ENCODE results near the gene ZNF121. TPM values are rescaled to one million over a fixed set of nuclear protein-coding genes. Genes with fewer than 3 reads are reported as not detected.
A peak's percentile ranks its signal among the peaks of the same experiment; 100 is the strongest.

Gene ZNF121
- total RNA-seq, 1 donor from 2014 or later, result 22.7 TPM

DNA sequence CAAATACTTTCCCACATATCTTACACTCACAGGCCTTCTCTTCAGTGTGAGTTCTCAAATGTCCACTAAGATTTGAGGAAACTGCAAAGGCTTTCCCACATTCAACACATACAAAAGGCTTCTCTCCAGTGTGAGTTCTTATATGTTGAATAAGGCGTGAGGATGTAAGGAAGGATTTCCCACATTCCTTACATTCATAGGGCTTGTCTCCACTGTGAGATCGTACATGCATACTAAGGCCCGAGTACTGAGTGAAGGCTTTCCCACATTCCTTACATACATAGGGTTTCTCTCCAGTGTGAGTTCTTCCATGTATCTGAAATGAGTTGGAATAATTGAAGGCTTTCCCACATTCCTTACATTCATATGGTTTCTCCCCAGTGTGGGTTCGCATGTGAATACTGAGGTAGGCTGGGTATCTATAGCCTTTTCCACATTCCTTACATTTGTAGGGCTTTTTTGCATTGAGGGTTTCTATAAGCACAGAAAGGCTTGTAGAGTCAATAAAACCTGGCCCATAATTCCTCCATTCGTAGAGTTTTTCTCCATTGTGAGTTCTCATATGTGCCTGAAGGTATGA is 55.5 kb downstream of the ZNF121 start:
- no peak for DNase-seq (ENCODE audit: low spot score in 2 of 2)
- TF ChIP-seq, protein P1, sequence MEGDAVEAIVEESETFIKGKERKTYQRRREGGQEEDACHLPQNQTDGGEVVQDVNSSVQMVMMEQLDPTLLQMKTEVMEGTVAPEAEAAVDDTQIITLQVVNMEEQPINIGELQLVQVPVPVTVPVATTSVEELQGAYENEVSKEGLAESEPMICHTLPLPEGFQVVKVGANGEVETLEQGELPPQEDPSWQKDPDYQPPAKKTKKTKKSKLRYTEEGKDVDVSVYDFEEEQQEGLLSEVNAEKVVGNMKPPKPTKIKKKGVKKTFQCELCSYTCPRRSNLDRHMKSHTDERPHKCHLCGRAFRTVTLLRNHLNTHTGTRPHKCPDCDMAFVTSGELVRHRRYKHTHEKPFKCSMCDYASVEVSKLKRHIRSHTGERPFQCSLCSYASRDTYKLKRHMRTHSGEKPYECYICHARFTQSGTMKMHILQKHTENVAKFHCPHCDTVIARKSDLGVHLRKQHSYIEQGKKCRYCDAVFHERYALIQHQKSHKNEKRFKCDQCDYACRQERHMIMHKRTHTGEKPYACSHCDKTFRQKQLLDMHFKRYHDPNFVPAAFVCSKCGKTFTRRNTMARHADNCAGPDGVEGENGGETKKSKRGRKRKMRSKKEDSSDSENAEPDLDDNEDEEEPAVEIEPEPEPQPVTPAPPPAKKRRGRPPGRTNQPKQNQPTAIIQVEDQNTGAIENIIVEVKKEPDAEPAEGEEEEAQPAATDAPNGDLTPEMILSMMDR (IDR thresholded peaks at IDR 0.05), result no peak
- intact Hi-C loops (cut with DNase I), result no loop called here
- Histone ChIP-seq H3K4me3 (peak overlapping the region in 1 of 2 donors; percentile 17), H3K4me1 (no peaks in the 10 kb centered on the region), H3K27me3 (no peaks in the 10 kb centered on the region), H3K36me3 (peaks cover 82 to 94% of the 10 kb centered on the region in 2 donors), H3K9me3 (peaks cover 92 to 98% of the 10 kb centered on the region in 2 donors), H3K27ac (no peak overlapping the region)

DNA sequence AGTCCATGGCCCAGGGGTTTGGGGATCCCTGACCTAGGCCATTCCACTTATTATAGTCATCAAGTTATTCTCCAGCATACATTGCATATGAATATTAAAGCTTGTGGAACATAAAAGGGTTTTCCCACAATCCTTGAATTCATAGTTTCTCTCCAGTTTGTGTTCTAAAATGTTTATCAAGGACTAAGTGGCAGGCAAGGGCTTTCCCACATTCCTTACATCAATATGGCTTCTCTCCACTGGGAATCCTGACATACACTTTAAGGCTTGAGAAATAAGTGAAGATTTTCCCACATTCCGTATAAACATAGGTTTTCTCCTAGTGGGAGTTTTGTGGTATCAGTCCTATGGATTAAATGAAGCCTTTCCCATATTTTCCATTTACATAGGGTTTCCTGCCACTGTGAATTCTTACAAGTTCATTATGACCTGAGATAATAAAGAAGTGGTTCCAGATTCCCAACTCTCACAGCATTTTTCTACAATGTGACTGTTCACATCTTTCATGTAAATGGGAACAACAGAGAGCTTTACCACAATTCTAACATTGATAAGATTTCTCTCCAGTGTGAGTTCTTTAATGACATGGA is 60.3 kb downstream of the ZNF121 start:
- TF ChIP-seq, protein P1 (IDR thresholded peaks at IDR 0.05), result no peak
- Histone ChIP-seq H3K27me3 (no peaks in the 10 kb centered on the region), H3K9me3 (peaks cover 88 to 100% of the 10 kb centered on the region in 2 donors), H3K27ac (no peak overlapping the region), H3K4me3 (no peak overlapping the region), H3K4me1 (no peaks in the 10 kb centered on the region), H3K36me3 (peaks cover 36 to 52% of the 10 kb centered on the region in 2 donors)
- intact Hi-C loops (cut with DNase I), result no loop called here
- no peak for DNase-seq (ENCODE audit: low spot score in 2 of 2)

Other genes with a start within 250 kb of the ZNF121 start
- gene ZNF177, start 221.5 kb downstream of the ZNF121 start, total RNA-seq, result not detected
- gene ZNF266, start 148.9 kb downstream of the ZNF121 start, total RNA-seq, result 54.2 TPM
- not detected for gene ZNF560, start 85.9 kb downstream of the ZNF121 start, total RNA-seq
- gene ZNF426, start 45.9 kb downstream of the ZNF121 start, total RNA-seq, result 24.6 TPM
- 35.4 TPM for gene ZNF561, start 36.7 kb upstream of the ZNF121 start, total RNA-seq
- 21.1 TPM for gene ZNF562, start 90.6 kb upstream of the ZNF121 start, total RNA-seq
- 1.9 TPM for gene ZNF846, start 184.2 kb upstream of the ZNF121 start, total RNA-seq
- gene FBXL12, start 234.6 kb upstream of the ZNF121 start, total RNA-seq, result 64.4 TPM
- gene UBL5, start 243.4 kb upstream of the ZNF121 start, total RNA-seq, result 169 TPM